Astrocyte of the spinal cord (primary cell): Measurements from ENCODE around the gene CA11.
A peak's percentile ranks its signal among the peaks of the same experiment; 100 is the strongest.

Experiments used
- DNase-seq: peaks from one replicate; pipeline ENCODE4 v3.0.0; 2011; ENCODE audit warnings: low read depth, low spot score
- H3K4me3 ChIP-seq: 2 replicates; pipeline ENCODE4 v1.5.1; 2011; ENCODE audit warnings: low read depth, mild to moderate bottlenecking, low read length, moderate library complexity
- CTCF ChIP-seq: IDR thresholded peaks from 2 replicates; pipeline ENCODE4 v1.5.1; 2012; ENCODE audit warnings: low read depth, mild to moderate bottlenecking, low read length, inconsistent platforms
- in situ Hi-C: cut with HindIII; loops from 2 replicates; pipeline ENCODE4 v1.10.0; 2017; ENCODE audit warnings: low sequenced_read_pairs

The CA11 gene

GRCh38 chr19:48628486-48629296, 17.3 kb downstream of the CA11 start:
- no peak for TF ChIP-seq CTCF
- DNase-seq: no peak
- no peak overlapping the region for H3K4me3 ChIP-seq
- in situ Hi-C loops: no loop called here

DNA sequence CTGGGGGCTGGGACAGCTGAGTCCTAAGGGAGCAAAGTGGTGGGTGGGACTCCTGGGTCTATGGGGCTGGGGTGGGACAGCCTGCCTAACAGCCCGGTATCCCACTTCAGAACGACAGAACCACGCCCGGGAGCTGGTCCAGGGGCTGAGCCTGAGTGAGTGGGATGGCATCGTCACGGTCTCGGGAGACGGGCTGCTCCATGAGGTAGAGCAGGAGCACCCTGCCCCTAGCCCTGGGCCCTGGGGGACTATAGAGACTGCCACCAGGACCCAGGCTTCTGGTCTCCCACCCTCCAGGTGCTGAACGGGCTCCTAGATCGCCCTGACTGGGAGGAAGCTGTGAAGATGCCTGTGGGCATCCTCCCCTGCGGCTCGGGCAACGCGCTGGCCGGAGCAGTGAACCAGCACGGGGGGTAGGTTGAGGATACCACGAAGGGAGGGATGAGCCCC, 18.1 kb downstream of the CA11 start:
- DNase-seq: no peak
- in situ Hi-C loops: no loop called here

DNA sequence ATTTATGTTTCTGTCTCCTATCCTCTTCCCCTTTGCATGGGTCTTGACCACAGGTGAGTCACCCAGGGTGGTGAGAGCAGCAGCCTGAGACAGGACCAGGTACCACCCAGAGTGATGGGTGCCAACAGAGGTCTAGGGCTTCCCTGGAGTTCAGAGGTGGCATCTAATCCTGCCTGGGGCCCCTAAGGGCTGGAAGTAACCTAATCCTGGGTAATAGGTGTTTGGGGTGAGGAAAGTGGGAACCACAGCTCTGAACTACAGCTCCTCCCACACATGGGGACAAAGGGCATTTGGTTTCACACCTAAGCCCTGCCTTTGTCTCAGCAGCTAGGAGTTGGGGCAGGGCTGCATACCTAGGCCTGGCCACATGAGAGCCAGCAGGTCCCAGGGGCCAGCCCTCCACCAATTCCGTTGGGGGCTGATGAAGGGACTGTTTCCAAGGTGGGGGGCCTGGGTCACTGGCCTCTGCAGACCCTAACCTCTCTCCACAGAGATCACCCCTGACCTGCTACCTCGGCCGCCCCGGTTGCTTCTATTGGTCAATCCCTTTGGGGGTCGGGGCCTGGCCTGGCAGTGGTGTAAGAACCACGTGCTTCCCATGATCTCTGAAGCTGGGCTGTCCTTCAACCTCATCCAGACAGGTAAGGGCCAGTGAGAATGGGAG, 18.7 kb downstream of the CA11 start:
- in situ Hi-C loops: no loop called here
- TF ChIP-seq CTCF: no peak
- no peak overlapping the region for H3K4me3 ChIP-seq
- no peak for DNase-seq

More for the DNA sequence above, 18.1 kb downstream of the CA11 start:
- H3K4me3 ChIP-seq: no peak overlapping the region
- no peak for TF ChIP-seq CTCF

DNA sequence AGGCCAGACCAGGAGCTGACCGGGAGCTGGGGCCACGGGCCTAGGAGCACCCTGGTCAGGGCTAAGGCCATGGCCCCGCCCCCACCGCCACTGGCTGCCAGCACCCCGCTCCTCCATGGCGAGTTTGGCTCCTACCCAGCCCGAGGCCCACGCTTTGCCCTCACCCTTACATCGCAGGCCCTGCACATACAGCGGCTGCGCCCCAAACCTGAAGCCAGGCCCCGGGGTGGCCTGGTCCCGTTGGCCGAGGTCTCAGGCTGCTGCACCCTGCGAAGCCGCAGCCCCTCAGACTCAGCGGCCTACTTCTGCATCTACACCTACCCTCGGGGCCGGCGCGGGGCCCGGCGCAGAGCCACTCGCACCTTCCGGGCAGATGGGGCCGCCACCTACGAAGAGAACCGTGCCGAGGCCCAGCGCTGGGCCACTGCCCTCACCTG, 20.1 kb downstream of the CA11 start:
- TF ChIP-seq CTCF: no peak
- in situ Hi-C loops: no loop called here
- no peak for DNase-seq
- H3K4me3 ChIP-seq: no peak overlapping the region

DNA sequence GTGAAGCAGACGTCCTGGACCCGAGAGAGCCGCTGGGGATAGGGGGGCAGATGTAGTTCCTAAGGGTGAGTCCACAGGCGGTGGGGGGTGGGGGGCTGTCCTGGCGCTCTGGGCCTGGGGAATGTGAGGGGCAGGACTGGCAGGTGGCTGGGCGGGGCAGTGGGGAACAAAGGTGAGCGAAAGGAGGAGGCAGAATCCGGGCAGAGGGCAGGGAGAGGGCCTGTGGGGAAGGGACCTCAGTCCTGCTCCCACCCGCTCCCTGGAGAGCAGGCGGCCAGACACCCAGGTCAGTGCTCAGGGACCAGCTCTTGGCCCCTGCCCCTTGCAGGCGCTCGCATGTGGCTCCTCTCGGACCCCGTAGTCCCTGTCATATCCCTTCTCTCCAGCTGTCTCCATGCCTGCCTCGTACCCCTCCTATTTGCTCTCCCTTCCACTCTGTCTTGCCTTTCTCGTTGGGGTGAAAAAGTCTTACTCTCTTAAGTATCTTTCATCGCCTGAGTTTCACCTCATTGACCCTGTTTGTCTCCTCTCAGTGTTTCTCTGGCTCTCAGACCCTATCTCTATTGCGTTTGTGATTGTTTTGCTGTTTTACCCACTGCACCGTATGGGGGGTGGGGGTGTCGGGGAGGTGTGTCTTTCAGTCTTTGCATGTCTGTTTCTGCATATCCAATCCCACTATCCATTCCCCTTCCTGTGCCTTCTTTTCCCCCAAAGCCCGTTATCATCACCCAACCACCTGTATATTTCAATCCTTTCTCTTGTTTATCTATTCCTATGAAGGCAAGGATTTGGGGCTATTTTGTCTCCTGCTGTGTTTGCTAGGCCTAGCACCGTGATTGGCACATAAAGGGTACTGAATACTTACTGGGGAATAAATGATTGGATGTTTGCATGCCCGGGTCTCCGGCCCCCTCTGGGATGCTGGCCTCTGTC, 20.9 kb downstream of the CA11 start:
- in situ Hi-C loops: no loop called here
- no peak for DNase-seq
- TF ChIP-seq CTCF: no peak
- H3K4me3 ChIP-seq: peak overlapping the region; percentile 60

DNA sequence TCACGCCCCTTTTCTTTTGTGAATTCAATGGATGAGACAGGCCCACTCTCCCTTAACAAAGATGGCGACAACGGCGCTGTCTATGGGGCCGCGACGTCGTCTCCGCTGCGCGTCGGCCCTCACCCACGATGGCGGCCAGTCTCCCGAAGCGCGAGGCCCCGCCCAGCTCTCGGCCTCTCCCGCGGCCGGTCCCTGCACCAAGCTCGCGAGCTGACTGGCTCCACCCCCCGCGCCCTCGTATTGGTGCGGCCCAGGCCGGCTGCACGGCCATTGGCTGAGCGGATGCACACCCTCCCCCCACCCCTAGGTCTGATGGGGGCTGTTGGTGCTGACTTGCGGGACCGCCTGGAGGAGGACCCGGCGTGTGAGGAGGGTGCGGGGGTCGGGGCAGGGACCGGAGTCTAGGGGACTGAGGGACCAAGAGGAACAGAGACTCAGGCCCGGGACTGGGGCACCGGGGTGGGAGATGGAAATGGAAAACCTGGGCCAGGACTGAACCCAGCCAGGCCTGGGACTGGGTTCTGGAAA, 21.9 kb downstream of the CA11 start:
- DNase-seq: peak; percentile 98

More for the DNA sequence above, 21.9 kb downstream of the CA11 start:
- TF ChIP-seq CTCF: no peak
- H3K4me3 ChIP-seq: peak overlapping the region; percentile 60
- in situ Hi-C loops: no loop called here
